GM12892 (cell line): ENCODE measurements around the gene PCA3.

Source experiments
- POLR2A ChIP-seq: IDR thresholded peaks from 2 replicates; pipeline ENCODE4 v1.6.1; 2011; ENCODE audit warnings: low read depth, low read length, control low read depth
- POLR2AphosphoS5 ChIP-seq: IDR thresholded peaks from 2 replicates; pipeline ENCODE4 v1.6.1; 2011; ENCODE audit warnings: low read depth, low read length, control low read depth

- TF ChIP-seq POLR2AphosphoS5 (no peak), POLR2A (no peak)
Measured at GRCh38 chr9:76808636-76809035, 44.4 kb downstream of the PCA3 start.
